NOMO-1 treated with DMSO at 0.1 percent for 48 hours (cell line): Measurements from ENCODE around the gene EPN3.

Source experiments
- DNase-seq: peaks from one replicate; lab custom pipeline; 2025; ENCODE audit not compliant: unreplicated experiment; lab: John Stamatoyannopoulos, UW

The EPN3 gene

DNA sequence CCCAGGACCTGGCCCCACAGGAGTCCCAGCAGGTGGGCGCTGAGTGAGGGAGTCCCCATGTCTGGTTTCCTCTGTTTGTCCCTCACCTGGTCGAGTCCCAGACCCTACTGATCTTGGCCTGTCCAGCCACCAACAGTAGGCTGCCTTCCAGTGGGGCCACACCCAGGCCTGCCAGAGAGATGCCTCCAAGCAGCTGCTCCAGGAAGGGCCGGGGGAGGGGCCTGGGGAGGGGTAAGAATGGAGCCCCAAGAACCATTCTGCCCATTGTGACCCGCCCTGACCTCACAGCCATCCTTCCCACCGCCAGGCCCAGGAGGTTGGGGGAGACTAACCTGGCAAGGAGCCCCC is 15.2 kb downstream of the EPN3 start:
- no peak for DNase-seq

DNA sequence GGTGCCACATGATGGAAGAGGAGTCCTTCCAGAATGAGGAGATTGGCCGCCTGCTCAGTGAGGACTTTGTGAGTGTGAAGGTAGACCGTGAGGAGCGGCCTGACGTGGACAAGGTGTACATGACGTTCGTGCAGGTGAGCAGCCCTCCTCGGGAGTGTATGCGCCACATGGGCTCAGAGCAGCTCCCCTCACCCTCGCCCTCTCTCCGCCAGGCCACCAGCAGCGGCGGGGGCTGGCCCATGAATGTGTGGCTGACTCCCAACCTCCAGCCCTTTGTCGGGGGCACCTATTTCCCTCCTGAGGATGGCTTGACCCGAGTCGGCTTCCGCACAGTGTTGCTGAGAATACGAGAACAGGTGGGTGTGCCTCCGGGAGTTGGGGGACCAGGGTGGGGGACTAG is 16.3 kb downstream of the EPN3 start:
- no peak for DNase-seq

DNA sequence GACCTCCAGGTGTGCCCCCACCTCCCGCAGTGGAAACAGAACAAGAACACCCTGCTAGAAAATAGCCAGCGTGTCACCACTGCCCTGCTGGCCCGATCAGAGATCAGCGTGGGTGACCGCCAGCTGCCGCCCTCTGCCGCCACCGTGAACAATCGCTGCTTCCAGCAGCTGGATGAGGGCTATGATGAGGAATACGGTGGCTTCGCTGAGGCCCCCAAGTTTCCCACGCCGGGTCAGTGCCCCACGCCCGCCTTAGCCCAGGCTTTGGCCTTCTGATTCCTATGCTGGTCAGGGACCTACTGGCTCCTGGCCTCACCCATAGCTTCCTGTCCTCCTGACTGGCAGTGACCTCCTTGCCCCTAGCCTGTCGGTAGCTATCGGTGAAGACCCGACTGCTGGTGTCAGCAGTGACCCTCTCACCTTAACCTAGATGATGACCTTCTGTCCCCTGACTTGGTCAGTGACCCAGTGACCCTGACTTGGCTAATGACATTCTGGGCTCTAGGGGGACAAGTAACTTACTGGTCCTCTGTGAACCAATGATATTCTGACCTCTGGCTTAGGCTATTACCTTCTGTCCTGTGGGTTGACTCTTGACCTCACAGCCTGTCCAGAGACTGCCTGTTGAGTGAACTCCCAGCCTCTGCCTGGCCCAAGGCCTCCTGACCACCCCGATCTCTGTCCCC is 16.9 kb downstream of the EPN3 start:
- no peak for DNase-seq

DNA sequence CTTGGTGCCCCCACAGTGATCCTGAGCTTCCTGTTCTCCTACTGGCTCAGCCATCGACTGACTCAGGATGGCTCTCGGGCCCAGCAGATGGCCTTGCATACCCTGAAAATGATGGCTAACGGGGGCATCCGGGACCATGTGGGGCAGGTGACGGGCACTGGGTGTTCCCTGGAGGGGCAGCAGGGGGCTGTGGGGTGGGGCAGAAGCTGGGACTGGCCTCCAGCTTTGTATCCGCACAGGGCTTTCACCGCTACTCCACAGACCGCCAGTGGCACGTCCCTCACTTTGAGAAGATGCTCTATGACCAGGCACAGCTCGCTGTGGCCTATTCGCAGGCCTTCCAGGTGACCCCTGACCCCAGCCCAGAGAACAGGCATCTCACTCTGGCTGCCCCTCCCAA is 17.4 kb downstream of the EPN3 start:
- no peak for DNase-seq

DNA sequence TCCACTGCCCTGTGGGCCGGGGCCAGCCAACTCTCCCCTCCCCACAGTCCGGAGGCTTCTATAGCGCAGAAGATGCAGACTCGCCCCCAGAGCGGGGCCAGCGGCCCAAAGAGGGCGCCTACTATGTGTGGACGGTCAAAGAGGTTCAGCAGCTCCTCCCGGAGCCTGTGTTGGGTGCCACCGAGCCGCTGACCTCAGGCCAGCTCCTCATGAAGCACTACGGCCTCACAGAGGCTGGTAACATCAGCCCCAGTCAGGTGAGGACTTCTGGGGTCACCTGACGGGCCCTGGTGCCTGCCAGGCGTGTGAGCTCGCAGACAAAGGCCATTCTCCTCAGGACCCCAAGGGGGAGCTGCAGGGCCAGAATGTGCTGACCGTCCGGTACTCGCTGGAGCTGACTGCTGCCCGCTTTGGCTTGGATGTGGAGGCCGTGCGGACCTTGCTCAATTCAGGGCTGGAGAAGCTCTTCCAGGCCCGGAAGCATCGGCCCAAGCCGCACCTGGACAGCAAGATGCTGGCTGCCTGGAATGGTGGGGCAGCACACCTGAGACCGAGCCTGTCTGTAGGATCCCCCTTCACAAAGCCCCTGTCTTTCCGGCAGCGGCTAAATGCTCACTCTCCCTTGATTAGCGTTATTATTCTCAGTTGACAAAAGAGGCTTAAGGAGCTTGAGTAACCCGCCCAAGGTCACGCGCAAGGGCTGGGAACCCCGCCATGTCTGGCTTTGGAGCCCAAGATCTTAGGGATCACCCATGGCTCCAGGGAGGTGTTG is 18.3 kb downstream of the EPN3 start:
- peak; percentile 45 for DNase-seq

DNA sequence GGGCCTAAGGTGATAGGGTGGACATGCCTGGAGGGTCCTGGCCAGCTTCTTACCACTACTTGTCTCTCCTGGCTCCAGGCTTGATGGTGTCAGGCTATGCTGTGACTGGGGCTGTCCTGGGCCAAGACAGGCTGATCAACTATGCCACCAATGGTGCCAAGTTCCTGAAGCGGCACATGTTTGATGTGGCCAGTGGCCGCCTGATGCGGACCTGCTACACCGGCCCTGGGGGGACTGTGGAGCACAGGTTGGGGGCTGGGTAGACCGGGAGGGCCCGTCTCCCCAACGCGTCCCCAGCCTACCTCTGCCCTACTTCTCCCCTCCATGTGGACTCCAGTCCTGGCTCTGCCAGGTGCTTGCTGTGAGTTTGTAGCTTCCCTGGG is 18.9 kb downstream of the EPN3 start:
- DNase-seq, result no peak

DNA sequence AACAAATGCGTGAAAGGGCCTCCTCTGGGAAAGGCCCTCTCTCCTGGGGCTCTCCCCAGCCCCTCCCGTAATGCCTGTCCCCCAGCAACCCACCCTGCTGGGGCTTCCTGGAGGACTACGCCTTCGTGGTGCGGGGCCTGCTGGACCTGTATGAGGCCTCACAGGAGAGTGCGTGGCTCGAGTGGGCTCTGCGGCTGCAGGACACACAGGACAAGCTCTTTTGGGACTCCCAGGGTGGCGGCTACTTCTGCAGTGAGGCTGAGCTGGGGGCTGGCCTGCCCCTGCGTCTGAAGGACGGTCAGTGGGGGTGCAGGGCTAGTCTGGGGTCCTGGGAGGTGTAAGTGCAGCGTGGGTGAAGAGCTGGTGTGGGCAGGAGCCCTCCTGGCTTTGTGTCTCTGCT is 19.3 kb downstream of the EPN3 start:
- no peak for DNase-seq

DNA sequence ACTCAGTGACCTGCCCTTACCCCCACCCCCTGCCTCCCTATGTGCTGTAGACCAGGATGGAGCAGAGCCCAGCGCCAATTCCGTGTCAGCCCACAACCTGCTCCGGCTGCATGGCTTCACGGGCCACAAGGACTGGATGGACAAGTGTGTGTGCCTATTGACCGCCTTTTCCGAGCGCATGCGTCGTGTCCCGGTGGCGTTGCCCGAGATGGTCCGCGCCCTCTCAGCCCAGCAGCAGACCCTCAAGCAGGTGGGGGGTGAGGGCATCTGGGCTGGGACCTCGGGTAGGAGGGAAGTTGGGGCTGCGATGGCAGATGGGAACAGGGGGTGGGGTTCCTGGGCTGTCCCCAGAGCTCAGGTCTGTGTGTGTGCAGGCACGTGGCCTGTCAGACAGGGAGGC is 21.7 kb downstream of the EPN3 start:
- no peak for DNase-seq

DNA sequence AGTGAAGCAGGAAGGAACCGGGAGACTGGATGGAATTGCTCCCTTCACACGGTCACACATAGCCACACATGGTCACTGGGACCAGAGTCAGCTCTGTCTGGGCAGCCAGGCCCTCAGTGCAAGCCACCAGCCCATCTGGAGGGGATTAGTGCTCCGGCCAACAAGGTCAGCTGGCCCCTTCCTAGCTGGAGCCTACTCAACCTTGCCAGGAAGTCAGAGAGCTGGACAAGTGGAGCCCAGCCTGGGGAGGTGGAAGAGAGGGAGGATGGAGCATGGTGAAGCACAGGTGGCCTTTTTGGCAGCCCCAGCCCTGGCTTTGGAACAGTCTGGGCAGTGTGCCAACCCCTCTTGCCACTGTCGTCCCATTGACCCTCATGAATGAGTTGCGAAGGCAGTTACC is 24.3 kb downstream of the EPN3 start:
- no peak for DNase-seq

DNA sequence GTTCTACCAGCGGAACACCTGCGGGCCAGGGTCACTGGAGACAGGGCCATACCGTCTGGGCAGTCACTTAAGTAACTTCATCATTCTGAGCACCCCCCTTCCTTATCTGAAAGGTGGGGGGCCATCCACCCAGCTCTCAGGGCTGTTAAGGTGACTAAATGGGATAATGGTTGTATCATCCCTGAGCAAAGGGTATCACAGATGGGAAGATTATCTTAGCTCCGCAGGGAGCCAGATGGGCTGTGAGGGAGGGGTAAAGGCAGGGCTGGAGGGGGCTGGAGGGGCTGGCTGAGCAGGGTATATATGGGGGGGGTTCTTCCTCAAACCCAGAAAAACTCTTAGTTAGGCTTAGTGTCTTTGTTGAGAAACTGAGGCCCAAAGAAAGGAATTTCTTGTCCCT is 25.1 kb downstream of the EPN3 start:
- no peak for DNase-seq

DNA sequence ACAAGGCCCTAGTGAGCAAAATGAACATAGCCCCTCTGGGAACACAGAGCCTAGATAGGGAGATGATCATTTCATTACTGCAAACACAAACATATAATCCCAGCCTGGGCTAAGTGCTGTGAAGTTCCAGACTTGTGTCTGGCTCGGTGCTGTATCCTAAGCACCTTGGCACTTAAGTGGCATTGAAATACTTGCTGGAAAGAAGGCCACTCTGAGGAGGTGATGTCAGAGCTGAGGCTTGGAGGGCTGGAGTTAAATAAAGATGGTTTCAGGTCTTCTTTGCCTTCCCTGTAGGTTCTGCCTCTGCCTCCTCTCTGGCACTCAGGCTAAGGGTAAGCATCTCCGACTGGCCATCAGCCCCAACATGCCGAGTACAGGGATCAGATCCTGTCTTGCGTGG is 25.6 kb downstream of the EPN3 start:
- DNase-seq, result no peak

DNA sequence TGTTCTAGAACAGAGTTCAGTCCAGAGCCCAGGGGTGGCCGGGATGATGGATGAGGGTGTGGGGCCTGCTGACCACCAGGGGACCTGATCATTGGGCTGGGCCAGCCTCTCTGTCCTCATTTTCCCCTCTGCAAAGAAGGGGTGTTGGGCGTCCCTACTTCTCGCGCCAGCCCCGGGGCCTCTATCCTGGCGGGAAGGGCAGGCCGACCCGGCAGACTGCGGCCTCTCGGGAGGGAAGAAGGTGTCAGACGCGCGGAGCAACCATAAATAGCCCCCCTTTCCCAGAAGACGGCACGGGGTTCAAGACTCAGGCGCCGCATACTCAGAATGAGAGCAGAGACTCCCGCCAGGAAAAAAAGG is 26.0 kb downstream of the EPN3 start:
- no peak for DNase-seq

DNA sequence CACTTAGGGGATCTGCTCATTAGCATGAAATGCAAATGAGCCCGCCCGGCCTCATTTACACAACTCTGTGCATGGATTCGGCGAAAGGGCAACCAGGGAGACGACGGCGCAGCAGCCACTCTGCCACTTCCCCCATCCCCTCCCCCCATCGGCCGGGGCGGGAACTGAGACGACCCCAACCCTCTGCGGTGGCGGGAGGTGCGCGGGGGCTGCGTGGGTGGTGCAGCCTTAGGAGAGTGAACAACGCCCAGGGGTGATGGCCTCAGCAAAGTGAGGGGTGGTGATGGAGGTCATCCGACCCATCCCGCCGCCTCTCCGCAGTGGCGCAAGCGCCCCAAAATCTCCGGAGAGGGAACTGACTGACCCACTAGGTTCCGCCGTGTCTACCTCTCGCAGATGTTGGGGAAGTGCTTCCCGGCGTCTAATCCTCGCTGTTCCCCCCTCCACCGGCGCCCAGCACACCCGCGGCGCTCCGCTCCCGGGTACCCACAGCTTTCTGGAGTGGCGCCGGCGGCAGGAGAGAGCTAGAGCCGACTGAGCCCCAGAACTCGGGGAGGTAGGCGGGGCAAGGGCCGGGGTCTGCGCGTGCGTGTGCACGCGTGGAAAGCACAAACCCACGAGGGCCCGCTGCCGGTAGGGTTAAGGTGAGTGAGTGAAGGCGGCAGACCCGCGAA is 26.5 kb downstream of the EPN3 start:
- no peak for DNase-seq

DNA sequence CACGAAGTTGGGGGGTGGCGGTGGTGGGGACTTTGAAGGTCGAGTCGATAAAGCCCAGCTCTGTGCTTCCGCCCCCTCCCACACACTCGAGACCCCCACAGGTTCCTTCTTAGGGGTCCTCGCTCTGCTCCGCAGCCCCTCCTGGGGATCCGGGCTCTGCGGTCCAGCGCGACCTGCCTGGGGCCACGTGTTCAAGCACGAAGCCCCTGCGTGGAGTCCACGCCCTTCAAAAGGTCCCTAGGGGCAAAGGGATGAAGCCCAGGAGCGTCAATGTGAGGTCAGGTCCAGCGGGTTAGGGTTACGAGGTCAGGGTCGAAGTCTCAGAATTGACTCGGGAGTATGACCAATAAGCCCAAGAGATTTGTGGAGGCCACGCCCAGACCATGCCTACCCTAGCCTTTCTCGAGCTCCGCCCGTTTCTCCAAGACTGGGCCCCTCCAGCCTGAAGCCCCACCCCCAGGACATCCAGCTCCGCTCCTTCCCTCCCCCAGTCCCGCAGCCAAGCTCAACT is 27.2 kb downstream of the EPN3 start:
- DNase-seq, result peak; percentile 43

DNA sequence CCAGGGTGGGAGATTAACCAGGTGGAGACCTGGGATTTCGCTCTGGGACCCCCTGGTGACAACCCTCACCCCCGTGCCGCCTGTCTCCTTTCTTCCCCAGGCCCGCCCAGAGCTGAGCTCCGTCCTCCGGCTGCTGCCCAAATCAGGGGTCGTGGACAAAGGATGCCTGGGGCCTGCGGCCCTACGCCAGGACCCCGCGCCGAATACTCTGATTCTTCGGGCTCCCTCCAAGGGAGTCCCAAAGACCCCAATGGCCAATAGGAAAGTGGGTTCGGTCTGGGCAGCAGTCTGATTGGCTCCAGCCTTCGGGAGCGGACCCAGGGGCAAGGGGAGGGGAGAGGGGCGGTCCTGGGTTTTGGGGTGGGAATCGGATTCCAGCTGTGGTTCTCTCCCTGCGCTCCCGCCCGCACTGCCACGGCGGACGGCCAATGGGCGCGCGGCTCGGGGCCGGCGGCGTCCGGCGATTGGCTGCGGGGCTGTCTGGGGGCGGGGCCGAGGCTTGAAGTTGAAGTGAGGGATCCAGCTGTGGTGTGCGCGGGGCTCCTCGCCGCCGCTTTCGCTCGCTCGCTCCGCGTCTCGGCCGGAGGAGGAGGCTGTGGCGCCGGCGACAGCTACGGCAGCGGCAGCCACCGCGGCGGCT is 27.8 kb downstream of the EPN3 start, which contains the start of gene CACNA1G:
Gene CACNA1G (plus strand): TSS at position 531 of the 640 bp plus-strand sequence. CDS start 745 bp downstream, outside the sequence.
- DNase-seq, result peak; percentile 83

DNA sequence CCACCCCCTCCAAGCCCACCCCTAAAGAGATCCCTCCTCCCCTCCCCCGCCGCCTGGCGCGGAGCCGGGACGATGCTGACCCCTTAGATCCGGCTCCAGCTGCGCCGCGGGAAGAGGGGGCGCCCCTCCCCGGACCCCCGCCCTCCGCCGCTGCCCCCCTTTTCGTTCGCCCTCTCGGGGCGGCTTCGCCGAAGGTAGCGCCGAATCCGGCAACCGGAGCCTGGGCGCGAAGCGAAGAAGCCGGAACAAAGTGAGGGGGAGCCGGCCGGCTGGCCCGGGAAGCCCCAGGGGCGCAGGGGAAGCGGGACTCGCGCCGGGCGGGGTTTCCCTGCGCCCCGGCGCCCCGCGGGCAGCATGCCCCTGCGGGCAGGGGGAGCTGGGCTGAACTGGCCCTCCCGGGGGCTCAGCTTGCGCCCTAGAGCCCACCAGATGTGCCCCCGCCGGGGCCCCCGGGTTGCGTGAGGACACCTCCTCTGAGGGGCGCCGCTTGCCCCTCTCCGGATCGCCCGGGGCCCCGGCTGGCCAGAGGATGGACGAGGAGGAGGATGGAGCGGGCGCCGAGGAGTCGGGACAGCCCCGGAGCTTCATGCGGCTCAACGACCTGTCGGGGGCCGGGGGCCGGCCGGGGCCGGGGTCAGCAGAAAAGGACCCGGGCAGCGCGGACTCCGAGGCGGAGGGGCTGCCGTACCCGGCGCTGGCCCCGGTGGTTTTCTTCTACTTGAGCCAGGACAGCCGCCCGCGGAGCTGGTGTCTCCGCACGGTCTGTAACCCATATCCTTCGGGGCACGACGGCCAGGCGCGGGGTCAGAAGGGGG is 28.6 kb downstream of the EPN3 start:
- DNase-seq, result no peak

DNA sequence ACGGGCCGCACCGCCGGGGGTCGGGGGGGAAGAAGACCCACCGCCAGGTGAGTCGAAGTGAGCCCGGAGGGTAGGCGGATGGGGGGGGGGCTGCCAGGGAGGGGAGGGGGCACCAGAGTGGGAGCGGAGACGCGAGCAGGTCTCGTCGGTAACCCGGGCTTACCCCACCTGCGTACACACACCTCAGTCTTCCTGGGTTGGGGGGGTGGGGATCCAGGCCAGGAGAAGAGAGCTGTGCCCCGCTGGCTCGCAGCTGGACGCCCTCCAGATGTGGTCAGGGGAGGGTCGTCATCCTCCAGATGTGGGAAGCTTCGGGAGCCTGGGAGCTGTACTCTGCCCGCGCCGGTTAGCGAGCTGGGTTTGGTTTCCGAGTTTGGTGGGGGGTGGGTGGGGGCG is 29.2 kb downstream of the EPN3 start:
- no peak for DNase-seq

DNA sequence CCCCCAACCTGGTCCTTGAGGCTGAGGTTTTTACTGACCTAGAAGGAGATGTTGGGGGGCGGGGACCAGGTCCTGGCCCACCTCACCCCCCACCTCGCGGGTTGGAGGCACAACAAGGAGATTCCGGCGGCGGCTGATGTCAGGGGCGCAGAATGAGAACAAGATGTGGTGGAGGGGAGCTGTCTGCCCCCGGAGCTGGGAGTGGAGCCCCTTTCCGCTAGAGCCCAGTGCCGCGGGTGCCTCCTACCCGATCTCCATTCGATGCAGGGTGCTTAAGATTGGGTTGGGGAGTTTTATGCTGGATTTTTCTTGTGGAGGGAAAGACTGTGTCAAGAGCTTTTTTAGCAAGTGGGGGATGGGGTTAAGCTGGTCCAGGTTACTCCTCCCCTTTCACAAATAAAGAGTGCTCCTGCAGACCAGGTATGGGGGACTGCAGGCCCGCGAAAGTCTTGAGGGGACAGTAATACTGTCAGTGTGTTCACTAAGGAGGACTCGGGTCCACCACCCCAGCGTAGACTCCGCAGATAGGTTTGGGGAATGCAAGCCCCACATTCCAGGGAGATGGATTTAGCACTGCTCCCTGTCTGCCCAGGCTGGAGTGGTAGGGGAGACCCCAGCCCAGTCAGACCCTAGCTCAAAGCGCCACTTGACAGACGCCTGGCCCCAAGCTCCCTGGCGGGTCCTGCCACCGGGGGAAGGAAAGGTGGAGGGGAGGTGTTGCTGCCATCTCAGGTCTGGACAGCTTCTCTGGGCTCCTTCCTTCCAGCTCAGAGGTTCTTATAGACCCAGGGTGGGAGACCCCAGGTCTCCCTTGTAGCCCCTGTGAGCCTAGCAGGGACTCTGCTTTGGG is 29.9 kb downstream of the EPN3 start:
- no peak for DNase-seq

DNA sequence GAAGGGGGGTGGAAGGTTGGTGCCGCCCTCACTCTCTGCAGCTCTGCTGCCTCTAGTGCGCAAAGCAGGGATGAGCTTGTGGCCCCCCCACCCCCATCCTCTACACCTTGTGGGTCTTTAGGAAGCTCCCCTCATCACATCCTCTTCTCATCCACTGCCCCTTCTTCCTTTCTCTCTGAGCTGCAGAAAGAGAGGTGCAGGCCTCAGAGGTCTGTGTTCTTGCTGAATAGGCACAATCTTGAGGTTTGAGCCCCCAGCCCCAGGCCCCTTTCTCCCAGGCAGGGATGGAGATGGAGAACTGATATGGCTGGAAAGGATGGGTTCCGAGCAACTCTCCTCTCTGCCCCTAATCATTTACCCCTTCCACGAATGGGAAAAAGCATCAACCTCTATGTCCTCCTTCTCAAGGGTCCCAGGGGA is 30.6 kb downstream of the EPN3 start:
- DNase-seq, result no peak

DNA sequence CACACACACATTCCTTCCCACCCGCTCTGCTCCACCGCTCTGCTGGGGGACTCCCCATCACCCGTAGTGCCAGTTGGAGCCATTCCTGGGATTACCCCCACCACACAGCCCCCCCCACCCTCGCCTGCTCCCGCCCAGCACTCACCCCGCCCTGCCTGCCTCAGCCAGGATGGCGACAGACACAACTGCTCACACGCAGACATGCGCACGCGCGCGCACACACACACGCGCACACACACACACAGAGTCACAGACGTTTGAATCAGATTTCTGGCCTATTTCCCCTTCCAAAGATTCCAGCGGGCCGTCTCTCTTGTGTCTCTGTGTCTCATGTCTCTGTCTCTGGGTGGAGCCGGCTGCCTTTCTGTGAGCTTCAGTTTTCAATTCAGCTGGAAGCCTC is 32.4 kb downstream of the EPN3 start:
- no peak for DNase-seq
